Mucosa of descending colon (tissue), 3 donors: ENCODE data around the gene CMTR1. TPM values are rescaled to one million over a fixed set of nuclear protein-coding genes. Genes with fewer than 3 reads are reported as not detected.

Experiments
- ATAC-seq: fragments of 200-7000 bp; cut with Tn5 transposase; one replicate; pipeline ENCODE4 v1.9.1; 2020; ENCODE audit warnings: mild to moderate bottlenecking, moderate library complexity
- DNase-seq, 3 donors: peaks; one replicate each; pipeline ENCODE4 v3.0.0-alpha.2; 2020
- H3K36me3 ChIP-seq: fragments of 200-600 bp; one replicate; pipeline ENCODE4 v1.8.0; 2021; ENCODE audit warnings: low read depth, mild to moderate bottlenecking
- H3K4me1 ChIP-seq: fragments of 200-600 bp; one replicate; pipeline ENCODE4 v1.8.0; 2021; ENCODE audit warnings: low read depth, mild to moderate bottlenecking
- H3K4me3 ChIP-seq: fragments of 200-600 bp; one replicate; pipeline ENCODE4 v1.8.0; 2021; ENCODE audit warnings: mild to moderate bottlenecking
- H3K9me3 ChIP-seq: fragments of 200-600 bp; one replicate; pipeline ENCODE4 v1.8.0; 2021; ENCODE audit warnings: mild to moderate bottlenecking
- CTCF ChIP-seq: fragments of 200-600 bp; IDR thresholded peaks from one replicate; pipeline ENCODE4 v1.8.0; 2022; ENCODE audit warnings: antibody characterized with exemption, mild to moderate bottlenecking
- intact Hi-C, 2 donors: fragments of 100-400 bp; cut with DNase I in 1 of 2; cut with micrococcal nuclease in 1 of 2; formaldehyde crosslinking; loops; one replicate each; pipeline versions ENCODE4 v1.11.0 to v1.11.1; 2022; cut with DNase I, micrococcal nuclease
- total RNA-seq, 3 donors: library from RNA; stranded (reverse); fragmentation: NEBNext Ultra II Directional in 2 of 3; extraction: Animal tissue kit (Norgen Biotek cat#: 25700) in 2 of 3; gene quantifications; one replicate each; pipeline versions ENCODE4 v1.2.1 to v1.2.4, GENCODE V29; 2021 to 2023
- donor health status: DM: no; HTN: no; CAD: no; lungs with moderate emphysema.
- donor health status: DM: no; HTN: no; CAD: no.
- donor health status: DM: no; HTN: yes; CAD: no.

The CMTR1 gene
- total RNA-seq, 3 donors from 2014 or later: 26.1 to 49.8 (median 27.5) TPM

DNA sequence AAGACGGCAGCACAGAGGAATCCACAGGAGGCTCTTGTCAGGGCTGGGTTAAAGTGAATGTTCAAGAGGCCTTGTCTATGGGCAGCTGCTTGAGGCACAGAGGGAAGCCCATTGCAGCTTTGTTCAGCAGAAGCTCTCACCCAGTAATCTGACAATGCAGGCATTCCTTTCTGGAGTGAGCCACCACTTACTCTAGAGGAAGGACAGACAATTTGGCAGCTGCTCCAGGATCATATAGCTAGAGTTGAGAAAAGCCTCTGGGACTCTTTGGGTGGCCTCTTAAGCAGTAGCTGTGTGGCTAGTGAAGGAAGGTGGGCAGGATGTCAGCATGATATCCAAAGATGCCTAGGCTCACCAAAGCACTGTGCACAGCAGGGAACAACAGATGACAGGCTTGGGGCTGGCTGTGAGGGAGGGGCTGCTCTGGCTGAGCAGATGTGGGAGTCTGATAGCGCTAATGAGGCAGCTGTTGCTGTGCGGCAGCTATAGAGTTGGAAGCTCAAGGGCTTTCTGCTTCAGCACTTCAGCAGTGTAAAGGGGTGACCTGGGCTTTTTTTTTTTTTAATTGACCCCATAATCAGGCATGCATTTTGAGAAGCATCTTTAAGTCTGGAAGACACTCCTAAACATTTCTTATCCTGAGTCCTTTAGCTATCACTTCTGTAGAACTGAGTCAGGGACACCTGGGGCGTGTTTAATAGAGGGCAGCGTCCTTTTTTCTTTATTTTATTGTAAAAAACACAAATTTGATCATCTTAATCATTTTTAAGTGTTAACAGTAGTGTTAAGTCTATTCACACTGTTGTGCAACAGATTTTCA, 27.2 kb downstream of the CMTR1 start:
- Histone ChIP-seq H3K9me3 (no peaks in the 10 kb centered on the region), H3K4me1 (no peaks in the 10 kb centered on the region), H3K4me3 (no peak overlapping the region), H3K36me3 (no peaks in the 10 kb centered on the region)
- DNase-seq: no peak
- TF ChIP-seq CTCF: no peak
- ATAC-seq: no peak
- intact Hi-C loops: no loop called here

DNA sequence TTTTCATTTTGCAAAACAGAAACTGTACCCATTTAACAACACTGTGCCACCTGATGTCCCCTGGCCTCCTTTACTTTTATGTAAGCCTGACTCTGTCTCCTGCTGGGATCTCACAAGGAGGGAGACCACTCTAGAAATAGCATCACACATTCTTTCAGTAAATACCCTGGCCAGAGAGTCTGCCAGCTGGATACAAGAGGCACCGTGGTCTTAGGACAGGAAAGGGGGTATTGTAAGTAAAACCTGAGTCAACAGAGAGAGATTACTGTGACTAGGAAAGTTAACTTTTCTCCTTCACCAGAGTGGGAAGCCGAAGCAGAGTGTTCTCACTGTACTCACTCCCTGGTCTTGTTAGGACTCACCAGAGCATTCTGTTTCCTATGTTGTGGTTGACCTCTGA, 27.8 kb downstream of the CMTR1 start:
- intact Hi-C loops: no loop called here
- Histone ChIP-seq H3K9me3 (no peaks in the 10 kb centered on the region), H3K4me3 (no peak overlapping the region), H3K36me3 (no peaks in the 10 kb centered on the region), H3K4me1 (no peaks in the 10 kb centered on the region)
- no peak for ATAC-seq
- no peak for TF ChIP-seq CTCF
- no peak for DNase-seq

GRCh38 chr6:37463110-37463509, 30.1 kb downstream of the CMTR1 start:
- no peak for DNase-seq
- Histone ChIP-seq H3K4me3 (no peak overlapping the region), H3K4me1 (no peaks in the 10 kb centered on the region), H3K9me3 (no peaks in the 10 kb centered on the region), H3K36me3 (no peaks in the 10 kb centered on the region)
- ATAC-seq: no peak
- no peak for TF ChIP-seq CTCF
- intact Hi-C loops: no loop called here

- intact Hi-C loops: no loop called here
- TF ChIP-seq CTCF: no peak
- no peak for DNase-seq
- H3K4me3 ChIP-seq: no peak overlapping the region
- no peaks in the 10 kb centered on the region for H3K36me3 ChIP-seq
- no peaks in the 10 kb centered on the region for H3K4me1 ChIP-seq
- no peaks in the 10 kb centered on the region for H3K9me3 ChIP-seq
- ATAC-seq: no peak
Observed at GRCh38 chr6:37467718-37468117, 34.7 kb downstream of the CMTR1 start.

DNA sequence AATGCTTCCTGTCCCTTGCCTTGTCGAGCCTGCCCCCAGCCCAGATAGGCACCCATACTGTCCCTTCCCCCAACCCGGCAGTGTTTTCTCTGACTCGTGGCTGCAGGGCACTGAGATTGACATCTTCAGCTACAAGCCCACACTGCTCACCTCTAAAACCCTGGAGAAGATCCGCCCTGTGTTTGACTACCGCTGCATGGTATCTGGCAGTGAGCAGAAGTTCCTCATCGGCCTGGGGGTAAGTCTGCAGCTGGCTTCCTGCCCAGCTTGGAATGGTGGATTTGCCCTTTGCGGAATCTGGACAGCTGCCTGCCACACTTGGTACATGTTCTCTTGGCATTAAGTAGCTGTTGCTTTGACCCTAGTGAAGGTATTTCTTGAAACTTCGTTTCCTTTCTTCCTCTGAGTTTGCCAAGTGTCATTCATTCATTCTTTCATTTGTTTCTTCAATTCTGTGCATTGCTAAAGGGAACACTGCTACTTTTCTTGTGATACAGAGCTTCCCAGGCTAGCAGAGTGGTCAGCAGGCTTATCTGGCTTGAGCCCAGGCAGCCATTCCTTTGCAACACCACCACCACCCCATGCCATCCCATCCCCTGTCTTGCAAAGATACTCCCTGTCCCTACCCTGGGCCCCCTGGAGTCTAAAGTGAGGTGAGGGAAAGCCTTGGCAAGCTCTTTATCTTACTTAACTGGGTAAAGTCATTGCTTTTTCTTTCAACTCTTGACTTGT, 40.5 kb downstream of the CMTR1 start:
- no peaks in the 10 kb centered on the region for H3K36me3 ChIP-seq
- H3K9me3 ChIP-seq: no peaks in the 10 kb centered on the region
- H3K4me3 ChIP-seq: no peak overlapping the region
- ATAC-seq (no peak), DNase-seq (no peak)
- H3K4me1 ChIP-seq: no peaks in the 10 kb centered on the region
- TF ChIP-seq CTCF: no peak
- intact Hi-C loops: no loop called here
